CD4-positive, alpha-beta T cell treated with Interleukin-17A for 4 hours (primary cell): ENCODE measurements around the gene TNNI2.
"Not testable (repeated sequence)": the region's sequence is repeated elsewhere in the genome, so short reads cannot be mapped to it uniquely, and the experiment has no call there.

Experiments used
- DNase-seq: peaks from one replicate; pipeline ENCODE4 v3.0.0-alpha.2; 2020; ENCODE audit warnings: mixed read lengths

Gene TNNI2

DNA sequence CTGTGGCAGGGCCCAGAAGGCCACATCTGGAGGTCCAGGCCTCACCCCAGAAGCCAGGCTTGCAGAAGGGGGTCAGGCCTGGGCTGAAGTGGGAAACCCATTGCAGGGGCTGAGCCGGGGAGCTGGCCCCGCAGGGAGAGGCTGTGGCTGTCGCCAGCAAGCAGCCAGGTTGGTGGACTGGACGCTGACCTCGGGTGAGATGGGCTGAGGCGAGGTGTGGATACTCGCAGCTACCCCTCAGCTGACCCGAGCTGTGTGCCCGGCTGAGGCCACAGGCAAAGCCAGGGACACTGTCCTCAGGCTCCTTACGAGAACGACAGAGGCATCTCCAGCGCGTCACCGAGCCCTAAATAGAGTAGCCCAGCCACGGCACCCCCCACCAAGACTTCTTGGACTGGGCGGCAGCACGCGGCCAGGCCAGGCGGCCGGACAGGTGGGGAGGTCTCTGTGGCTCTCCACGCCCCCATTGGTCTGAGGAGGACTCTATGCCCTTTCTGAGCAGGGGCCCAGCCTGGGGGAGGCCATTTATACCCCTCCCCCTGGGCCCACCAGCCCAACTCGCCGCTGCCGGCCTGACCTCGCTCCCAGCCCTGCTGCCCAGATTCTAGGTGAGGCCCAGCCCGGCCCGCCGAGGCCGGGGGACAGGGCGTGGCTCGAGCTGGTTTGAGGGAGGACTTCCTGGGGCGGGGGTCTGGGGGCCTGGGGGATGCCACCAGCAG is at the start of gene TNNI2:
TSS of gene TNNI2 (plus strand) at position 556 of the 719 bp plus-strand sequence. CDS start 716 bp downstream, outside the sequence.
- DNase-seq = no peak

DNA sequence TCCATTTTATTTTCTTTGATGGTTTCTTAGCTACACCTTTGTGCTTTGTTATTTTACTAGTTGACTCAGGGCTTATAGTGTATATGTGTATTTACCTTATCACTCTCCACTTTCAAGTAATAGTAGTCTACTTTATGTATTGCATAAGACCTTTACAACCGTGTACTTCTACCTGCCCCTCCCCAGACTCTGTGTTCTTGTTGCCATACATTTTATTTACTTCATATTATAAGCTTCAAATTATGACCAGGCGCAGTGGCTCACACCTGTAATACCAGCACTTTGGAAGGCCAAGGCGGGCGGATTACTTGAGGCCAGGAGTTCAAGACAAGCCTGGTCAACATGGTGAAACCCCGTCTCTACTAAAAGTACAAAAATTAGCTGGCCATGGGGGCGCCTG is 46.9 kb upstream of the TNNI2 start:
- DNase-seq = no peak

DNA sequence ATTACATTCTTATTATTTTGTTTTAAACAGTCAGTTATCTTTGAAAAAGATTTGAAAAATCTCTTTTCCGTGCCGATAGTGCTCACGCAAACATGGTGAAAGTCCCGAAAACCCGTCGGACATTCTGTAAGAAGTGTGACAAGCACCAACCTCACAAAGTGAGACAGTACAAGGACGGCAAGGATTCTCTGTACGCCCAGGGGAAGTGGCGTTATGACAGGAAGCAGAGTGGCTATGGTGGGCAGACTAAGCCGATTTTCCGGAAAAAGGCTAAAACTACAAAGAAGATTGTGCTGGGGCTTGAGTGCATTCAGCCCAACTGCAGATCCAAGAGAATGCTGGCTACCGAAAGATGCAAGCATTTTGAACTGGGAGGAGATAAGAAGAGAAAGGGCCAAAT is 46.3 kb upstream of the TNNI2 start:
- DNase-seq = no peak

DNA sequence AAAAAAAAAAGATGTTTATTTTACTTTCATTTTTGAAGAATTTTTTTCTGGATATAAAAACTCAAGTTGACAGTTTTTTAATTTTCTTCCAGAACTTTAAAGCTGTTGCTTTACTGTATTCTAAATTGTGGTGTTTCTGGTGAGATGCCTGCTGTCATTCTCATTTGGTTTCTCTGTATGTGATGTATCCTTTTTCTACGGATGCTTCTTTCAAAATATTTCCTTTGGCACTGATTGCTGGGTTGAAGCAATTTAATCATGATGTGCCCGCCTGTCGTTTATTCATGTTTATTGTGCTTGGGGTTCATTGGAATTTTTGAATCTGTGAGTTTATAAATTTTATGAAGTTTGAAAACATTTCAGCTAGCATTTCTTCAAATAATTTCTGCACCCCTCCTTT is 45.7 kb upstream of the TNNI2 start:
- DNase-seq = no peak

DNA sequence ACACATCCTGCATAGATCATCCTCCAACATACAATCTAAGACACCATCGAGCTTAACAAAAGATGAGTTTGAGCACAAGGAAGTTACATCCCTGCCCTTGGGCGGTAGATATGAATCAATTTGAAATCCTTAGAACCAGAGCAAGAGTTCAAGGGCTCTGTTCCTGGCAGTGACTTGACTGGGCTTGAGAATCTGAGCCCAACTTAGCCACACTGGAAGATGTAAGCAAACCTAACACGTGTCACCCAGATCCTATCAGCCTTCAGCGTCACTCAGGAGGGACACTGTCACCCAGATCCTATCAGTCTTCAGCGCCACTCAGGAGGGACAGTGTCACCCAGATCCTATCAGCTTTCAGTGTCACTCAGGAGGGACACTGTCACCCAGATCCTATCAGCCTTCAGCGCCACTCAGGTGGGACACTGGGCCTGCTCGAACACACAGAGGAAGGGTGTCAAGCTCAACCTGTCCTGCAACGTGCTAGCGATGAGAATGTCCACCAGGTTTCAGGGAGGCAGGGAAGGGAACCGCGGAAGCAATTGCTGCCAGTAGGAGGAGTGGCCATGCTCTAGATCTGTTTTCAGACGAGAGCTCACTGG is 42.3 kb upstream of the TNNI2 start:
- DNase-seq = no peak

DNA sequence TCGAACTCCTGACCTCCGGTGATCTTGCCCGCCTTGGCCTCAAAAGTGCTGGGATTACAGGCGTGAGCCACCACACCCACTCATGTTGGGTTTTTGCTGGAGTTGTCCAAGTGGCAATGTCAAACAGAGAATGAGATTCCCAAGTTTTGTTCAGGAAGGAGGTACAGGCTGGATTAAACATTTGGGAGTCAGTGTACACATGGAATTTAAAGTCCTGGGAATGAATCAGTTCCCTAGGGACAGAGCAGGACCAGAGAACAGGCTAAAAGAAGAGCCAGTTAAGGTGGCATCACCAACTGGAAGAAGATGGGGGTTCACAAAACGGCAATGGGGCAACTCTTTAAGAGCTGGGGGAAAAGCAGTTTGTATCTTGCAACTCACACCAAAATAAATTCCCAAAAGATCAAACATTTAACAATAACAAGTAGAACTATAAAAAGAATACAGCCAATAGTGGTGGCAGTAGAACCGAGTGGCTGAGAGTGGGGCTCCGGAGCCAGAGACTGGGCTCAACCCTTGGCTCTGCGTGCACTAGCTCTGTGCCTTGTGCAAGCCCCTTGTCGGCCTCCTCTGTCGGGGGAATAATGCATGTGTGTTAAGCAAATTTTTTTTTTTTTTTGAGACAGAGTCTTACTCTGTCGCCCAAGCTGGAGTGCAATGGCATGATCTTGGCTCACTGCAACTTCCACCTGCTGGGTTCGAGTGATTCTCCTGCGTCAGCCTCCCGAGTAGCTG is 41.2 kb upstream of the TNNI2 start:
- no peak for DNase-seq

DNA sequence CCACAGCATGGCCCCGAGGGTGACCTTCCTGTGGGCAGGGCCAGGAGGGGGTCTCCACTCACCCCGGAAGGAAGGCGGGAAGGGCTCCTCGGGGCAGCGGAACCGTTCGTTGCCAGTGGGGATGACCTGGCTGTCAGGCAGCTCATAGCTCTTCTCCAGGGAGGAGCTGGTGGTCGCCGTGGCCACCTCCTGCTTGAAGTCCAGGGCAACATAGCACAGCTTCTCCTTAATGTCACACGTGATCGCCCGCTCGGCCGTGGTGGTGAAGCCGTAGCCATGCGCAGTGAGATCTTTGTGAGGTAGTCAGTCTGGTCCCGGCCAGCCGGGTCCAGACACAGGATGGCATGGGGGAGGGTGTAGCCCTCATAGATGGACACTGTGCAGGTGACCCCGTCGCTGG is 35.5 kb upstream of the TNNI2 start:
- DNase-seq = no peak

DNA sequence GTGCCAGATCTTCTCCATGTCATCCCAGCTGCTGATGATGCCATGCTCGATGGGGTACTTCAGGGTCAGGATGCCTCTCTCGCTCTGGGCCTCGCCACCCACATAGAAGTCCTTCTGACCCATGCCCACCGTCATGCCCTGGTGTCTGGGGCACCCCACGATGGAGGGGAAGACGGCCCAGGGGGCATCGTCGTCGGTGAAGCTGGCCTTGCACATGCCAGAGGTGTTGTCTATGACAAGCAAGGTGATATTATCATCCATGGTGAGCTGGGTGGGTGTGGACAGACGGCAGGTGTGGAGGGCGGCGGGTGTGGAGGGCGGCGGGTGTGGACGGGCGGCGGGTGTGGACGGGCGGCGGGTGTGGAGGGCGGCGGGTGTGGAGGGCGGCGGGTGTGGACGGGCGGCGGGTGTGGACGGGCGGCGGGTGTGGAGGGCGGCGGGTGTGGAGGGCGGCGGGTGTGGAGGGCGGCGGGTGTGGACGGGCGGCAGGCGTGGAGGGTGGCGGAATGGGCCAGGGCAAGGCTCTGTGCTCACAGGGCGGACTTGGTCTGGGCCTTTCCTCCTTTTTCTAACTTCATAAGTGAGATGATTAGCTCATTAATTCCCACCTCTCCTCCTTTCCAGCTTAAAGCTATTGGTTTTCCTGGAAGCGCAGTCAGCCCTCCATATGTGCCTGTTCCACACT is 34.8 kb upstream of the TNNI2 start:
- DNase-seq = not testable (repeated sequence)

DNA sequence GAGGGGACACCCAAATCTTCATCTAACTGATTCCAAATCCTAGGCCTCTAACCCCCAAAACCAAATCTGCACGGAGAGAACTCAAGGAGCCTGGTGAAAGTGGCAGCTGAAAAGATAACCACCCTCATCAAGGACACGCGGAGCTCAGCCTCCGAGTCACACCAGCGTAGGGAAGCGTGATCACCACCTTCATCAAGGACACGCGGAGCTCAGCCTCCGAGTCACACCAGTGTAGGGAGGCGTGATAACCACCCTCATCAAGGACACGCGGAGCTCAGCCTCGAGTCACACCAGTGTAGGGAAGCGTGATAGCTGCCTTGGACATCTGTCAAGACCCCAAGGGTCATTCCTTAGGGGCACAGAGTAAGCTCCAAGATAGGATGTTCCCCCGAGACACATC is 33.3 kb upstream of the TNNI2 start:
- no peak for DNase-seq

DNA sequence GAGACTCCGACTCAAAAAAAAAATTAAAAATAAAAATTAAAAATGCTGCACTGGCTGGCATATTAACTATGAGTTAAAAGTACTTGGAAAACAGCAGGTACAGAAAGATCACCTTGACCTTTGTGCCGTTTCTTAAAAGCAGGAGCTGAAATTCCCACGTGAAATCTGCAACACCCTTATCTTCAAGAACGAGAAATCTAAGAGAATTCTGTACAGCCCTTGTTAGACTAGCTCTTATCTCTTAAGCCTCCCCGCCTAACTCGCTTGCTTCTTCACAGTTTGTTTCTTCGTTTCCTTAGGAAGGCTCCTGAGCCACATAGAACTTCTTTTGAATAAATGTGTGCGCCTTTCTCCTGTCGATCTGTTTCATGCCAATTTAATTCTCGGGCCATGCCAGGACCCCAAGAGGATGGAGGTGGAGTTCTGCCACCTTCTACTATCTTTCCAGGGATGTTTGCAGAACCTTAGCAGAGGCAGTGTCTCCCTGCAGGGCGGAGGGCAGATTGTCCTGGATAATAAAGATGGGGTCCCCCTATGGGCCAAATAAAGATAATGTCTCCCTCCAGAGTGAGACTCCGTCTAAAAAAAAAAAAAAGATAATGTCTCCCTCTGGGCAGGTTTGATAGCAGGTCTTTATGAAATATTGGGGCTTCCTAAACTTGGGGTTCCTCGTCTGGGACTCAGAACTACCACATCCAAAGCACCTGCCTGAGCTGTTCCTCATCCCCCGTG is 31.4 kb upstream of the TNNI2 start:
- no peak for DNase-seq

DNA sequence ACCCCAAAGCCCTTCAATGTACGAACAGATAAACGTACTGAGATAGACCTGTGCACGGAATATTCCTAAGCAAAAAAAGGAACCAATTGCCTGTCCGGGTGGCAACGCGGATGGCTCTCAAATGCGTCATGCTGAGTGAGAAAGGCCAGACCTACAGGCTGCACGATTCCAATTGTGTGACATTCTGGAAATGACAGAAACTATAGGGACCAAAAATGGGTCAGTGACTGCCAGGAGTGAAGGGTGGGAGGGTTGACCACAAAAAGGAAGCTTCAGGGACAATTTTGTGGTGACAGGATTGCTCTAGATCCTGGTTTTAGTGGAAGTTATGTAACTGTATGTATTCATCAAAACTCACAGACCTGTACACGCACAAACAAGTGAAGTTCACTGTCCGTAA is 28.0 kb upstream of the TNNI2 start:
- DNase-seq = no peak

DNA sequence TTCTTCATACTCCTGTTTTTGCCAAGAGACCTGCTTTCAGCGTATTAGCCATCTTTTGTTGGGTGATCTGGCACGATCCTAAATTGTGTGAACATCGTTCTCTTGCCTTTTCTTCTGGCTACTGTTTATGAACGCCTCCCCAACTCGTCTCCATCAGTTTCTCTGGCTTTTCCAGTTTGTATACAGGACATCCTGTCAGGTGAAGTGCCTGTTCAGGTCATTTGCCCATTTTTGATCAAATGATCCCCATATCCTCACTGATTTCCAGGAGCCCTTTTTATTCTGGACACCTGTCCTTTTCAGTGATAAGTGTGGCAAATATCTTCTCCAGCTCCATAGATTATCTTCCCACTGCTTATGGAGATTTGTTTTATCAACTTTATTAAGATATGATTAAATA is 26.5 kb upstream of the TNNI2 start:
- no peak for DNase-seq

DNA sequence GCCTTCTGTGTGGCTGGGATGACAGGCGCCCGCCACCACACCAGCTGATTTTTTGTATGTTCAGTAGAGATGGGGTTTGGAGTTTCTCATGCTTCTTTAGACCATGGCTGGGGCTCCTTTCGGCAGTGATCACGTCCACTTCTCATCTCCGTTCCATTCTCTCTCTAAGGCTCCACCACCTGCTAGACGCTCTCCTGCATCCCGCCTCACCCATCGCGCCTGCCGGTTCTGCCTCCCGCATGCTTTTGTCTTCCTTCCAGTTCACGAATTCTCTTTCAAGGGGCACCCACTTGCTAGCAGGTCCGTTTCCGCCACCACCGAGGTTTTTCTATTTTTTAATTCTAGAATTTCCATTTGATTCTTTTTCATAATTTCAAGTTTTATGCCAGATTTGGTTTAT is 26.0 kb upstream of the TNNI2 start:
- DNase-seq = no peak

DNA sequence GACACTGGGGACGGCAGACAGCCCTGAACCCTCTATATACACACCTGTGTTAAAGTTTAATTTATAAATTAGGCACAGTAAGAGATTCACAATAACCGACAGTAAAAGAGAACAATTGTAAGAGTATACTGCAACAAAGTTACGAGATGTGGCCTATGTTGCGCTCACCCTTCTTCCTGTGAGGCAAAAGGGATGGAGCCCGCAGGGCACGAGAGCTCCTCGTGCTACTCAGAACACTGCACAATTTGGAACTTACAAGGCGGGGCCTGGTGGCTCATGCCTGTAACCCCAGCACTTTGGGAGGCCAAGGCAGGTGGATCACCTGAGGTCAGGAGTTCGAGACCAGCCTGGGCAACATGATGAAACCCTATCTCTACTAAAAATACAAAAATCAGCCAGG is 25.4 kb upstream of the TNNI2 start:
- DNase-seq = not testable (repeated sequence)

DNA sequence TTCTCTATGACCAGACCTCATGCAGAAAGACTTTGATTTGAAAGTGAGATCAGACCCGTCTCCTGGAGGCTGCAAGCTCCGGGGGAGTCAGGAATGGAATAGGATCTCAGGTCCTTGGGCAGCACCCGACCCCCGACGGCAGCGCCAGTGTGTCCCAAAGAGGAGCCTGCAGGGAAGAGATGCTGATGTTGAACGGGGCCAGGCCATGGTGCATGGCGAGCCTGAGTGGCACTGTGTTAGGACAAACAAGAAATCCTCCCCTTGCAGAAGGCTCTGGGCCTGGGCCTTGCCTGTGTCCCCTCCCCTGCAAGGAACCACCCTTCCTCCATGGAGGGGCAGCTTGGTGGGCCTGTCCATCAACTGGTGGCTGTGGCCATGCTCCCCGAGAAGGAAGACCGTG is 24.1 kb upstream of the TNNI2 start:
- DNase-seq = no peak

DNA sequence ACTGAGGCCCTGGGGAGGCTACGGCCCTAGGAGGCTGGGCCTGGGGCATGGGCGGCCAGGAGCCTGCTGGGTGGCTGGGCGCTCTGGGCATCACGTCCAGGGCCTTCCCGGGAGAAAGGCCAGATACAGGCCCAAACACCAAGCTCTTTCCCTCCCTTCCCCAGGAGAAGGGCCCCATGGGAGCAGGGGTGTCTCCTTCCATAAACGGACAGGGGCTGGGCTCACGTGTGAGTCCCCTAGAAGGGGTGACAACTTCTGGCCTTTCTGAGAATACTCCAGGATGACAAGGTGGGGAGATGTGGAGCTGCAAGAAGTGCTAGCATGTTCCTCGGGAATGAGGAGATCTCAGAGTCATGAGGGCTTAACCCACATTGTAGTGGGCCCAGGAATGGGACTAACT is 23.5 kb upstream of the TNNI2 start:
- DNase-seq = no peak

DNA sequence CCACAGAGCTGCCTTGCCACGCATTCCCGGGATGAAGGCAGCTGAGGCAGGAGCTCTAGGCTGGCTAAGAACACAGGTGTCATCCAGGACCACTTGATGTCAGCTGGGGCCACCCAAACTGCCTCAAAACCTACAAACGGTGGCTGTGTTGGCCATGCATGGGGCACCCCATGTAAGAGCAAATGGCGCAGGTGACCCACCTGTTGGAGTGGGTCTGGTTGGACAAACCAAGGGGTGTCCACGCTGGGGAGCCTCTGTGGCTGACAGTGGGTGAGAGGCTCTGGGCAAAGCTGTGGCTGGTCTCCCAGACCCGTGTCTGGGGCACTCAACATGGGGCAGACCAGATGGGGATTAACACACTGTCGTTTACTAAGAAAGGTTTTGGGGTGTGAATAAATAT is 23.0 kb upstream of the TNNI2 start:
- no peak for DNase-seq

DNA sequence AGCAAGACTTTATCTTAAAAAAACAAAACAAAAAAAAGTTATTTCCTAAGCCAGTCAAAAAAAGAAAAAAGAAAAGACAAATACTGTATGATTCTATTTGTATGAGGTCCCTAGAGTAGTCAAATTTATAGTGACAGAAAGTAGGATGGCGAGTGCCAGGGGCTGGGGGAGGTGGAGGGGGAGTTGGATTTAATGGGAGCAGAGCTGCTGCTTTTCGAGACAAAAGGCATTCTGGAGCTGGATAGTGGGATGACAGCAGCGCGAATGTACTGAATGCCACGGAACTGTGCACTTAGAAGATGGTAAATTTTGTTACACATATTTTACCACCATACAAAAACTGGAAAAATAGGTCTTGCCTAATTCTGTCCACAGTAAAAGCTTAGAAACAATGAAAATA is 21.8 kb upstream of the TNNI2 start:
- no peak for DNase-seq

DNA sequence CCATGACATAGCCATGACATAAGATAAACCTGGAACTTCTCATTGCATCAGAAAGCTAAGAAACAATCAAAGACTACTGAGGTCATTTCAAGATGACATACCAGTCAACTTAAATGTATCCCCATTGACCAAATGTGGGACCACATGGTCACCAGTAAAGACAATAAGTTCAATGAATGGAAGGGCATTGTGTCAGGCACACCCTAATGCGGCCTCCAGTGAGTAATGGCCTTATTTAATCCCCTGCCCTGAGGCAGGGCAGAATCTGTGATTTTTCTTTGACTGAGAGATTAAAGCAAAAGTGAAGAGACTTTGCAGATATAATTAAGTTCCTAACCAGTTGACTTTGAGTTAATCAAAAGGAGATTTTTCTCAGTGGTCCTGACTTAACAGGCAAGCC is 21.3 kb upstream of the TNNI2 start:
- no peak for DNase-seq

DNA sequence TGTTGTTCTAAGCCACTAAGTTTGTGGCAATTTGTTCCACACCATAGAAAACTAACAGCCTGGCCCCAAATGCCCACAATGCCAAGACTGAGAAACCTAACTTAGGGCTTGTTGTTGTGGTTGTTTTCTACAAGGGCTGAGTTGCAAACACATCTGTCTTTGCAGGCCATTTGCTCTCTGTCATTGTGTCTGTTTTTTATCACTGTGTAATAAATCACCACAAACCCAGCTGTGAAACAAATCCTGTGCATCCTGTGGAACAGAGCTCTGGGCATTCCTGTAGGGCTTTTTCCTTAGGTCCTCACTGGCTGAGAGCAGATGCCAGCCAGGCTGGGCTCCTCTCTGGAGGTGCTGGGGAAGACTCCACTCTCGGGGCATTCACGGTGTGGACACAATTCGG is 19.7 kb upstream of the TNNI2 start:
- DNase-seq = no peak

DNA sequence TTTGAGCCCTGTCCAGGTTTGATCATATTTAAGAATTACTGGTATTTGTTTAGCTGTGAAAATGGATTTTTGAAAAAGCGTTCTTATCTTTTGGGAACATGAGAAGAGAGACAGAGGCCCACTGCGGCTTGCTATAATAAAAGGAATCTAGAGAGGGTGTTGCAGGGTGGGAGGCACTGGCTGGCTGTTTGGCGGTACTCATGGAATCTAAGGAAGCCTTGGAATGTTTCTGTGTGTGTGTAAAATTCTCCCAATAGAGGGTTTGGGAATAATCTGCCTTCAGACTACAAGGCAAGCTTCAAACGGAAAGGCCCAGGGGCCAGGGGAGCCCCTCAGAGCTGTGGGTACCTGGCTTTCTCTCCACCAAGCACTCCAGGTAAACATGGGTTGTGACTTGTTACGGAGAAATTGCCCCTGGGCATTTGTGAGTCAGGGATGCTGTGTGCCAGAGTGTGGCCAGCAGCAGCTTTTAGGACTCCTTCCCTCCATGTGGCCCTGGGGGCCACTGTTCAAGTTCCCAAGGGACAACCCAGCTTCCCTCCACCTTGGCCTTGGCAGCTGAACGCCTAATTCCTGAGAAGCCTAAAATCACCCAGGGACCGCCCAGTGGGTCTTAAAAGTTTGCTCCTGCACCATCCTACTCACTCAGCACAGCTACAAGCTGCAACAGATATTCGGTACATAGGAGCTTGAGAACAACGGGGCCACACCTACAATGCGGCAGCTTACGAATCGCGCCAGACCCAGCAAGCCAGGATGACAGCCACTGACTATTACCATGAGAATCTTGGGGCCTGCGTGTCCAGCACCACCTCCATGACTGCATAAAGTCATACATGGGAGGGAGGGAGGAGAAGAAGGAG is 18.1 kb upstream of the TNNI2 start:
- DNase-seq = no peak

DNA sequence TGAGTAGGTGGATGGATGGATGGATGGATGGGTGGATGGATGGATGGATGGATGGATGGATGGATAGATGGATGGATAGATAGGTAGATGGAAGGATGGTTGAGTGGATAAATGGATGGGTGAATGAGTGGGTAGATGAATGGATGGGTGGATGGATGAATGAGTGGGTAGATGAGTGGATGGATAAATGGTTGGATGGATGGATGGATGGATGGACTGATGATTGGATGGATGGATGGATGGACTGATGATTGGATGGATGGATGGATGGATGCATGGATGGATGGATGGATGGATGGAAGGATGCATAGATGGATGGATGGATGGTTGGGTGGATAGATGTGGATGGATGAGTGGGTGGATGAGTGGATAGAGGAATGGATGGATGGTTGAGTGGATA is 17.2 kb upstream of the TNNI2 start:
- DNase-seq = no peak
